GM23338 (cell line): ENCODE data around the gene ZNHIT6. TPM values are rescaled to one million over a fixed set of nuclear protein-coding genes. Genes with fewer than 3 reads are reported as not detected.

Source experiments
- ATAC-seq: fragments of 200-7000 bp; cut with Tn5 transposase; 3 replicates; pipeline ENCODE4 v1.9.1; 2020
- DNase-seq: peaks from one replicate; pipeline ENCODE4 v3.0.0-alpha.2; 2015; ENCODE audit warnings: low spot score
- H2AFZ ChIP-seq: fragments of 200-600 bp; sonication (generic); 2 replicates; pipeline ENCODE4 v1.8.0; 2016; ENCODE audit warnings: antibody characterized with exemption, mild to moderate bottlenecking, moderate library complexity
- H3F3A ChIP-seq: fragments of 200-600 bp; sonication (generic); replicated peaks from 2 replicates; pipeline ENCODE4 v1.8.0; 2017; ENCODE audit warnings: antibody characterized with exemption, mixed run types, low read depth
- H3K27ac ChIP-seq: fragments of 200-600 bp; sonication (generic); 2 replicates; pipeline ENCODE4 v1.6.1; 2016; ENCODE audit warnings: low read depth
- H3K27me3 ChIP-seq: fragments of 200-600 bp; sonication (generic); 2 replicates; pipeline ENCODE4 v1.8.0; 2016; ENCODE audit warnings: mild to moderate bottlenecking, mixed run types, moderate library complexity; ENCODE audit not compliant: insufficient read depth
- H3K36me3 ChIP-seq: fragments of 200-600 bp; sonication (generic); 2 replicates; pipeline ENCODE4 v1.8.0; 2016; ENCODE audit warnings: mild to moderate bottlenecking; ENCODE audit not compliant: insufficient read depth
- H3K4me1 ChIP-seq: fragments of 200-600 bp; sonication (generic); 2 replicates; pipeline ENCODE4 v1.8.0; 2016; ENCODE audit warnings: mild to moderate bottlenecking, moderate library complexity; ENCODE audit not compliant: insufficient read depth
- H3K4me2 ChIP-seq: fragments of 200-600 bp; sonication (generic); 2 replicates; pipeline ENCODE4 v1.7.1; 2017; ENCODE audit warnings: mixed run types
- H3K4me3 ChIP-seq: fragments of 200-600 bp; sonication (generic); 2 replicates; pipeline ENCODE4 v1.6.1; 2016; ENCODE audit warnings: mixed run types
- H3K79me2 ChIP-seq: fragments of 200-600 bp; sonication (generic); replicated peaks from 2 replicates; pipeline ENCODE4 v1.8.0; 2017; ENCODE audit warnings: mild to moderate bottlenecking; ENCODE audit not compliant: insufficient read depth
- H3K9me2 ChIP-seq: fragments of 200-600 bp; sonication (generic); 2 replicates; pipeline ENCODE4 v1.8.0; 2017; ENCODE audit not compliant: insufficient read depth
- H4K20me1 ChIP-seq: fragments of 200-600 bp; sonication (generic); replicated peaks from 2 replicates; pipeline ENCODE4 v1.8.0; 2017; ENCODE audit warnings: mild to moderate bottlenecking; ENCODE audit not compliant: insufficient read depth
- H3K27ac Mint-ChIP-seq: 2 replicates; pipeline ENCODE4 v1.8.0; 2020; ENCODE audit warnings: inconsistent platforms, mild to moderate bottlenecking, moderate library complexity, mixed read lengths
- H3K27me3 Mint-ChIP-seq: 3 replicates; pipeline ENCODE4 v1.8.0; 2022; ENCODE audit warnings: low read depth, mild to moderate bottlenecking, moderate library complexity, mixed read lengths, inconsistent platforms; ENCODE audit not compliant: insufficient read depth, poor library complexity
- H3K36me3 Mint-ChIP-seq: 3 replicates; pipeline ENCODE4 v1.8.0; 2021; ENCODE audit warnings: low read depth, mild to moderate bottlenecking, inconsistent platforms, moderate library complexity, mixed read lengths
- H3K4me1 Mint-ChIP-seq: 3 replicates; pipeline ENCODE4 v1.8.0; 2020; ENCODE audit warnings: mild to moderate bottlenecking, inconsistent platforms, mixed read lengths
- H3K4me3 Mint-ChIP-seq: 3 replicates; pipeline ENCODE4 v1.8.0; 2021; ENCODE audit warnings: moderate library complexity, mild to moderate bottlenecking, inconsistent platforms, mixed read lengths
- H3K9me3 Mint-ChIP-seq: 3 replicates; pipeline ENCODE4 v1.8.0; 2020; ENCODE audit warnings: moderate library complexity, mild to moderate bottlenecking, inconsistent platforms, mixed read lengths
- CREB1 ChIP-seq: fragments of 250-450 bp; sonication (Bioruptor Pico); IDR thresholded peaks from 2 replicates; pipeline ENCODE4 v1.5.0; 2020; ENCODE audit warnings: low read depth, mild to moderate bottlenecking, moderate library complexity
- EZH2 ChIP-seq: fragments of 200-600 bp; sonication (generic); IDR thresholded peaks from one replicate; pipeline ENCODE4 v1.8.0; 2017; ENCODE audit warnings: antibody characterized with exemption, mild to moderate bottlenecking, low read depth; ENCODE audit not compliant: unreplicated experiment
- EZH2phosphoT487 ChIP-seq: fragments of 200-600 bp; sonication (generic); IDR thresholded peaks from one replicate; pipeline ENCODE4 v1.8.1; 2018; ENCODE audit warnings: antibody characterized with exemption; ENCODE audit not compliant: unreplicated experiment
- JUNB ChIP-seq: IDR thresholded peaks from one replicate; pipeline ENCODE4 v1.6.1; 2016; ENCODE audit warnings: antibody characterized with exemption; ENCODE audit not compliant: unreplicated experiment
- NANOG ChIP-seq: IDR thresholded peaks from 2 replicates; pipeline ENCODE4 v1.6.1; 2016; ENCODE audit warnings: antibody characterized with exemption, borderline replicate concordance
- POLR2AphosphoS5 ChIP-seq: IDR thresholded peaks from 2 replicates; pipeline ENCODE4 v1.6.1; 2016; ENCODE audit warnings: antibody characterized with exemption, low read depth
- STAT1 ChIP-seq: IDR thresholded peaks from one replicate; pipeline ENCODE4 v1.6.1; 2016; ENCODE audit warnings: antibody characterized with exemption; ENCODE audit not compliant: unreplicated experiment
- ZNF114 ChIP-seq: fragments of 250-450 bp; sonication (Bioruptor Pico); IDR thresholded peaks from 2 replicates; pipeline ENCODE4 v1.5.0; 2020; ENCODE audit warnings: mild to moderate bottlenecking, moderate library complexity
- ZNF331 ChIP-seq: fragments of 250-450 bp; sonication (Bioruptor Pico); IDR thresholded peaks from 2 replicates; pipeline ENCODE4 v1.5.0; 2020; ENCODE audit warnings: low read depth, mild to moderate bottlenecking, moderate library complexity
- polyA plus RNA-seq: library from polyadenylated mRNA; unstranded; fragments of >200 nt; fragmentation: Nextera tagmentation; extraction: Ambion mirVana; gene quantifications from 2 replicates; pipeline ENCODE4 v1.2.1, GENCODE V29; 2016
- total RNA-seq: library from RNA; depleted of rRNA; stranded (reverse); fragments of >200 nt; shearing (Covaris generic); gene quantifications from 2 replicates; pipeline ENCODE4 v1.2.3, GENCODE V29; 2014
- TF ChIP-seq, protein P1 (sequence below), 2 experiments: fragments of 200-600 bp in 1 of 2; sonication (generic) in 1 of 2; conservative IDR thresholded peaks; 2 replicates each; pipeline versions ENCODE4 v1.5.1 to v1.6.1; 2016 to 2017; ENCODE audit warnings: antibody characterized with exemption in 2 of 2, low read depth in 2 of 2, mild to moderate bottlenecking in 2 of 2, moderate library complexity in 1 of 2
- TF ChIP-seq, protein P2 (sequence below): IDR thresholded peaks from one replicate; pipeline ENCODE4 v1.6.1; 2018; ENCODE audit warnings: antibody characterized with exemption; ENCODE audit not compliant: unreplicated experiment
- TF ChIP-seq, protein P3 (sequence below): fragments of 250-450 bp; sonication (Bioruptor Pico); IDR thresholded peaks from 2 replicates; pipeline ENCODE4 v1.5.0; 2020; ENCODE audit warnings: mild to moderate bottlenecking, moderate library complexity
- TF ChIP-seq, protein P4 (sequence below): IDR thresholded peaks from 2 replicates; pipeline ENCODE4 v1.6.1; 2016; ENCODE audit warnings: antibody characterized with exemption

The ZNHIT6 gene
- total and polyA plus RNA-seq, 2 experiments from 2014 or later: 17.3 to 20.9 TPM

DNA sequence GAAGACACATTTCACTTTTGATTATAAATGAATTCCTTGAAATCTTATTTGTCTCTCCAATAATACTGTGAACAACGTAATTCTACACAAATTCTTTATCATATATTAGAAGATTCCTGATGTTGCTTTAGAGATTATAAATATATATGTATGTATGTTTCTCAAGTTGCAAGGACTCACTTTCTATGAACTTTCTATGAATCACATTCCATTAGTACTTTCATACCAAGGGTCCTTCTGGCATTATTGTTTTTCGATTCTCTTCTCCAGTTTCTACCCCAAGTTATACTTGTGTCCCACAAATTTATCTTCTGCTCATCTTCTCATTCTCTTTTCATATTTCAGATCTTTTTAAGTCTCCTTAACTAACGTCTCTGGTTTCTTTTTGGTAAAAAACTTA is 55.9 kb downstream of the ZNHIT6 start:
- ATAC-seq: no peak
- peaks cover 15% of the 10 kb centered on the region for H3K36me3 ChIP-seq
- no peak overlapping the region for H3K27ac Mint-ChIP-seq
- H3K4me3 Mint-ChIP-seq: no peak overlapping the region
- H3K27ac ChIP-seq: no peak overlapping the region
- H3K4me1 ChIP-seq: peaks cover 4% of the 10 kb centered on the region; the same call in 1 of the 2 replicates
- no peak overlapping the region for H2AFZ ChIP-seq
- H3K9me2 ChIP-seq: no peaks in the 10 kb centered on the region
- H3K4me3 ChIP-seq: no peak overlapping the region
- no peaks in the 10 kb centered on the region for H4K20me1 ChIP-seq
- TF ChIP-seq, protein P1, sequence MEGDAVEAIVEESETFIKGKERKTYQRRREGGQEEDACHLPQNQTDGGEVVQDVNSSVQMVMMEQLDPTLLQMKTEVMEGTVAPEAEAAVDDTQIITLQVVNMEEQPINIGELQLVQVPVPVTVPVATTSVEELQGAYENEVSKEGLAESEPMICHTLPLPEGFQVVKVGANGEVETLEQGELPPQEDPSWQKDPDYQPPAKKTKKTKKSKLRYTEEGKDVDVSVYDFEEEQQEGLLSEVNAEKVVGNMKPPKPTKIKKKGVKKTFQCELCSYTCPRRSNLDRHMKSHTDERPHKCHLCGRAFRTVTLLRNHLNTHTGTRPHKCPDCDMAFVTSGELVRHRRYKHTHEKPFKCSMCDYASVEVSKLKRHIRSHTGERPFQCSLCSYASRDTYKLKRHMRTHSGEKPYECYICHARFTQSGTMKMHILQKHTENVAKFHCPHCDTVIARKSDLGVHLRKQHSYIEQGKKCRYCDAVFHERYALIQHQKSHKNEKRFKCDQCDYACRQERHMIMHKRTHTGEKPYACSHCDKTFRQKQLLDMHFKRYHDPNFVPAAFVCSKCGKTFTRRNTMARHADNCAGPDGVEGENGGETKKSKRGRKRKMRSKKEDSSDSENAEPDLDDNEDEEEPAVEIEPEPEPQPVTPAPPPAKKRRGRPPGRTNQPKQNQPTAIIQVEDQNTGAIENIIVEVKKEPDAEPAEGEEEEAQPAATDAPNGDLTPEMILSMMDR (conservative IDR thresholded peaks at IDR 0.05; ENCODE audit: low read depth in 2 of 2): no peak
- TF ChIP-seq, protein P2, sequence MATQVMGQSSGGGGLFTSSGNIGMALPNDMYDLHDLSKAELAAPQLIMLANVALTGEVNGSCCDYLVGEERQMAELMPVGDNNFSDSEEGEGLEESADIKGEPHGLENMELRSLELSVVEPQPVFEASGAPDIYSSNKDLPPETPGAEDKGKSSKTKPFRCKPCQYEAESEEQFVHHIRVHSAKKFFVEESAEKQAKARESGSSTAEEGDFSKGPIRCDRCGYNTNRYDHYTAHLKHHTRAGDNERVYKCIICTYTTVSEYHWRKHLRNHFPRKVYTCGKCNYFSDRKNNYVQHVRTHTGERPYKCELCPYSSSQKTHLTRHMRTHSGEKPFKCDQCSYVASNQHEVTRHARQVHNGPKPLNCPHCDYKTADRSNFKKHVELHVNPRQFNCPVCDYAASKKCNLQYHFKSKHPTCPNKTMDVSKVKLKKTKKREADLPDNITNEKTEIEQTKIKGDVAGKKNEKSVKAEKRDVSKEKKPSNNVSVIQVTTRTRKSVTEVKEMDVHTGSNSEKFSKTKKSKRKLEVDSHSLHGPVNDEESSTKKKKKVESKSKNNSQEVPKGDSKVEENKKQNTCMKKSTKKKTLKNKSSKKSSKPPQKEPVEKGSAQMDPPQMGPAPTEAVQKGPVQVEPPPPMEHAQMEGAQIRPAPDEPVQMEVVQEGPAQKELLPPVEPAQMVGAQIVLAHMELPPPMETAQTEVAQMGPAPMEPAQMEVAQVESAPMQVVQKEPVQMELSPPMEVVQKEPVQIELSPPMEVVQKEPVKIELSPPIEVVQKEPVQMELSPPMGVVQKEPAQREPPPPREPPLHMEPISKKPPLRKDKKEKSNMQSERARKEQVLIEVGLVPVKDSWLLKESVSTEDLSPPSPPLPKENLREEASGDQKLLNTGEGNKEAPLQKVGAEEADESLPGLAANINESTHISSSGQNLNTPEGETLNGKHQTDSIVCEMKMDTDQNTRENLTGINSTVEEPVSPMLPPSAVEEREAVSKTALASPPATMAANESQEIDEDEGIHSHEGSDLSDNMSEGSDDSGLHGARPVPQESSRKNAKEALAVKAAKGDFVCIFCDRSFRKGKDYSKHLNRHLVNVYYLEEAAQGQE: no peak
- TF ChIP-seq ZNF331 (CRISPR knock-in tag) (no peak), JUNB (no peak), NANOG (no peak), POLR2AphosphoS5 (no peak), EZH2phosphoT487 (no peak), CREB1 (CRISPR knock-in tag) (no peak), EZH2 (no peak), STAT1 (no peak), ZNF114 (no peak)
- TF ChIP-seq, protein P3, sequence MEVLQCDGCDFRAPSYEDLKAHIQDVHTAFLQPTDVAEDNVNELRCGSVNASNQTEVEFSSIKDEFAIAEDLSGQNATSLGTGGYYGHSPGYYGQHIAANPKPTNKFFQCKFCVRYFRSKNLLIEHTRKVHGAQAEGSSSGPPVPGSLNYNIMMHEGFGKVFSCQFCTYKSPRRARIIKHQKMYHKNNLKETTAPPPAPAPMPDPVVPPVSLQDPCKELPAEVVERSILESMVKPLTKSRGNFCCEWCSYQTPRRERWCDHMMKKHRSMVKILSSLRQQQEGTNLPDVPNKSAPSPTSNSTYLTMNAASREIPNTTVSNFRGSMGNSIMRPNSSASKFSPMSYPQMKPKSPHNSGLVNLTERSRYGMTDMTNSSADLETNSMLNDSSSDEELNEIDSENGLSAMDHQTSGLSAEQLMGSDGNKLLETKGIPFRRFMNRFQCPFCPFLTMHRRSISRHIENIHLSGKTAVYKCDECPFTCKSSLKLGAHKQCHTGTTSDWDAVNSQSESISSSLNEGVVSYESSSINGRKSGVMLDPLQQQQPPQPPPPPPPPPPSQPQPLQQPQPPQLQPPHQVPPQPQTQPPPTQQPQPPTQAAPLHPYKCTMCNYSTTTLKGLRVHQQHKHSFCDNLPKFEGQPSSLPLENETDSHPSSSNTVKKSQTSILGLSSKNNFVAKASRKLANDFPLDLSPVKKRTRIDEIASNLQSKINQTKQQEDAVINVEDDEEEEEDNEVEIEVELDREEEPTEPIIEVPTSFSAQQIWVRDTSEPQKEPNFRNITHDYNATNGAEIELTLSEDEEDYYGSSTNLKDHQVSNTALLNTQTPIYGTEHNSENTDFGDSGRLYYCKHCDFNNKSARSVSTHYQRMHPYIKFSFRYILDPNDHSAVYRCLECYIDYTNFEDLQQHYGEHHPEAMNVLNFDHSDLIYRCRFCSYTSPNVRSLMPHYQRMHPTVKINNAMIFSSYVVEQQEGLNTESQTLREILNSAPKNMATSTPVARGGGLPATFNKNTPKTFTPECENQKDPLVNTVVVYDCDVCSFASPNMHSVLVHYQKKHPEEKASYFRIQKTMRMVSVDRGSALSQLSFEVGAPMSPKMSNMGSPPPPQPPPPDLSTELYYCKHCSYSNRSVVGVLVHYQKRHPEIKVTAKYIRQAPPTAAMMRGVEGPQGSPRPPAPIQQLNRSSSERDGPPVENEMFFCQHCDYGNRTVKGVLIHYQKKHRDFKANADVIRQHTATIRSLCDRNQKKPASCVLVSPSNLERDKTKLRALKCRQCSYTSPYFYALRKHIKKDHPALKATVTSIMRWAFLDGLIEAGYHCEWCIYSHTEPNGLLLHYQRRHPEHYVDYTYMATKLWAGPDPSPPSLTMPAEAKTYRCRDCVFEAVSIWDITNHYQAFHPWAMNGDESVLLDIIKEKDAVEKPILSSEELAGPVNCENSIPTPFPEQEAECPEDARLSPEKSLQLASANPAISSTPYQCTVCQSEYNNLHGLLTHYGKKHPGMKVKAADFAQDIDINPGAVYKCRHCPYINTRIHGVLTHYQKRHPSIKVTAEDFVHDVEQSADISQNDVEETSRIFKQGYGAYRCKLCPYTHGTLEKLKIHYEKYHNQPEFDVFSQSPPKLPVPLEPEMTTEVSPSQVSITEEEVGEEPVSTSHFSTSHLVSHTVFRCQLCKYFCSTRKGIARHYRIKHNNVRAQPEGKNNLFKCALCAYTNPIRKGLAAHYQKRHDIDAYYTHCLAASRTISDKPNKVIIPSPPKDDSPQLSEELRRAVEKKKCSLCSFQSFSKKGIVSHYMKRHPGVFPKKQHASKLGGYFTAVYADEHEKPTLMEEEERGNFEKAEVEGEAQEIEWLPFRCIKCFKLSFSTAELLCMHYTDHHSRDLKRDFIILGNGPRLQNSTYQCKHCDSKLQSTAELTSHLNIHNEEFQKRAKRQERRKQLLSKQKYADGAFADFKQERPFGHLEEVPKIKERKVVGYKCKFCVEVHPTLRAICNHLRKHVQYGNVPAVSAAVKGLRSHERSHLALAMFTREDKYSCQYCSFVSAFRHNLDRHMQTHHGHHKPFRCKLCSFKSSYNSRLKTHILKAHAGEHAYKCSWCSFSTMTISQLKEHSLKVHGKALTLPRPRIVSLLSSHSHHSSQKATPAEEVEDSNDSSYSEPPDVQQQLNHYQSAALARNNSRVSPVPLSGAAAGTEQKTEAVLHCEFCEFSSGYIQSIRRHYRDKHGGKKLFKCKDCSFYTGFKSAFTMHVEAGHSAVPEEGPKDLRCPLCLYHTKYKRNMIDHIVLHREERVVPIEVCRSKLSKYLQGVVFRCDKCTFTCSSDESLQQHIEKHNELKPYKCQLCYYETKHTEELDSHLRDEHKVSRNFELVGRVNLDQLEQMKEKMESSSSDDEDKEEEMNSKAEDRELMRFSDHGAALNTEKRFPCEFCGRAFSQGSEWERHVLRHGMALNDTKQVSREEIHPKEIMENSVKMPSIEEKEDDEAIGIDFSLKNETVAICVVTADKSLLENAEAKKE: no peak
- TF ChIP-seq, protein P4, sequence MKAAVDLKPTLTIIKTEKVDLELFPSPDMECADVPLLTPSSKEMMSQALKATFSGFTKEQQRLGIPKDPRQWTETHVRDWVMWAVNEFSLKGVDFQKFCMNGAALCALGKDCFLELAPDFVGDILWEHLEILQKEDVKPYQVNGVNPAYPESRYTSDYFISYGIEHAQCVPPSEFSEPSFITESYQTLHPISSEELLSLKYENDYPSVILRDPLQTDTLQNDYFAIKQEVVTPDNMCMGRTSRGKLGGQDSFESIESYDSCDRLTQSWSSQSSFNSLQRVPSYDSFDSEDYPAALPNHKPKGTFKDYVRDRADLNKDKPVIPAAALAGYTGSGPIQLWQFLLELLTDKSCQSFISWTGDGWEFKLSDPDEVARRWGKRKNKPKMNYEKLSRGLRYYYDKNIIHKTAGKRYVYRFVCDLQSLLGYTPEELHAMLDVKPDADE: no peak
- no peaks in the 10 kb centered on the region for H3F3A ChIP-seq
- H3K27me3 ChIP-seq: no peaks in the 10 kb centered on the region
- no peaks in the 10 kb centered on the region for H3K27me3 Mint-ChIP-seq
- H3K9me3 Mint-ChIP-seq: peaks cover 18% of the 10 kb centered on the region
- H3K79me2 ChIP-seq: no peaks in the 10 kb centered on the region
- peaks cover 41% of the 10 kb centered on the region; the same call in 2 of the 3 replicates for H3K36me3 Mint-ChIP-seq
- no peak overlapping the region for H3K4me2 ChIP-seq
- H3K4me1 Mint-ChIP-seq: peaks cover 10% of the 10 kb centered on the region
- DNase-seq: no peak
